Endodermal cell (in vitro differentiated cells): ENCODE data around the gene ATP1A1. TPM values are rescaled to one million over a fixed set of nuclear protein-coding genes. Genes with fewer than 3 reads are reported as not detected.
A peak's percentile ranks its signal among the peaks of the same experiment; 100 is the strongest.

Source experiments
- DNase-seq: peaks from one replicate; pipeline ENCODE4 v3.0.0-alpha.2; 2017
- H3K27ac ChIP-seq: 2 replicates; pipeline ENCODE4 v1.5.1; 2013; ENCODE audit warnings: mild to moderate bottlenecking, low read depth, low read length, moderate library complexity
- H3K27me3 ChIP-seq: 2 replicates; pipeline ENCODE4 v1.6.1; 2013; ENCODE audit warnings: mild to moderate bottlenecking, low read length, moderate library complexity; ENCODE audit not compliant: insufficient read depth, control insufficient read depth, poor library complexity, severe bottlenecking
- H3K36me3 ChIP-seq: 2 replicates; pipeline ENCODE4 v1.7.0; 2013; ENCODE audit warnings: mild to moderate bottlenecking, low read length, moderate library complexity; ENCODE audit not compliant: control insufficient read depth, insufficient read depth
- H3K4me1 ChIP-seq: one replicate; pipeline ENCODE4 v1.7.0; 2013; ENCODE audit warnings: low read length; ENCODE audit not compliant: control insufficient read depth, insufficient read depth
- H3K4me3 ChIP-seq: 2 replicates; pipeline ENCODE4 v1.5.1; 2013; ENCODE audit warnings: mild to moderate bottlenecking, low read length, moderate library complexity
- H3K9ac ChIP-seq: 2 replicates; pipeline ENCODE4 v1.6.1; 2013; ENCODE audit warnings: mild to moderate bottlenecking, low read length, moderate library complexity; ENCODE audit not compliant: poor library complexity, severe bottlenecking; ENCODE audit errors: extremely low read depth
- H3K9me3 ChIP-seq: 2 replicates; pipeline ENCODE4 v1.6.1; 2013; ENCODE audit warnings: mild to moderate bottlenecking, low read length, moderate library complexity; ENCODE audit not compliant: control insufficient read depth
- H3K27ac Mint-ChIP-seq: 2 replicates; pipeline ENCODE4 v1.8.0; 2020; ENCODE audit warnings: mixed read lengths
- H3K27me3 Mint-ChIP-seq: 2 replicates; pipeline ENCODE4 v1.8.0; 2021; ENCODE audit warnings: mild to moderate bottlenecking, mixed read lengths; ENCODE audit not compliant: insufficient read depth
- H3K36me3 Mint-ChIP-seq: 2 replicates; pipeline ENCODE4 v1.8.0; 2020; ENCODE audit warnings: low read depth, mixed read lengths
- H3K4me1 Mint-ChIP-seq: 2 replicates; pipeline ENCODE4 v1.8.0; 2020; ENCODE audit warnings: mixed read lengths
- H3K4me3 Mint-ChIP-seq: 2 replicates; pipeline ENCODE4 v1.8.0; 2020; ENCODE audit warnings: mild to moderate bottlenecking, moderate library complexity, mixed read lengths
- H3K9me3 Mint-ChIP-seq: 2 replicates; pipeline ENCODE4 v1.8.0; 2020; ENCODE audit warnings: mild to moderate bottlenecking, mixed read lengths
- CTCF ChIP-seq: fragments of 200-600 bp; sonication (generic); conservative IDR thresholded peaks from 2 replicates; pipeline ENCODE4 v1.5.0; 2021; ENCODE audit warnings: antibody characterized with exemption, mild to moderate bottlenecking
- WGBS, 2 experiments: methylation state at CpG; one replicate each; pipeline versions ENCODE4 v1.1.5 to v1.1.7; 2013; ENCODE audit warnings: missing lambda C conversion rate in 2 of 2, mixed read lengths in 1 of 2; ENCODE audit not compliant: insufficient coverage in 1 of 2, insufficient read length in 1 of 2; 5-methylcytosine and 5-hydroxymethylcytosine counted together
- total RNA-seq, 2 donors: library from RNA; stranded (reverse); fragmentation: NEBNext Ultra II Directional in 1 of 2; extraction: Animal tissue kit (Norgen Biotek cat#: 25700) in 1 of 2; gene quantifications; 2 replicates in 1 of 2; 3 replicates in 1 of 2; pipeline ENCODE4 v1.2.1, GENCODE V29; 2021

Gene ATP1A1
- total RNA-seq, 2 donors from 2014 or later: 359 to 398 TPM

- no peaks in the 10 kb centered on the region for H3K4me1 Mint-ChIP-seq
- 67 to 93% methylated on average over 1 to 2 of the region's 2 CpGs for WGBS, 2 experiments
- H3K27ac ChIP-seq: no peak overlapping the region
- H3K27me3 Mint-ChIP-seq: peaks cover 31% of the 10 kb centered on the region
- no peaks in the 10 kb centered on the region for H3K4me1 ChIP-seq
- DNase-seq: no peak
- H3K9me3 ChIP-seq: no peaks in the 10 kb centered on the region
- H3K27me3 ChIP-seq: peaks cover 12% of the 10 kb centered on the region
- no peak overlapping the region for H3K4me3 Mint-ChIP-seq
- no peak overlapping the region for H3K27ac Mint-ChIP-seq
- no peaks in the 10 kb centered on the region for H3K36me3 Mint-ChIP-seq
- peaks cover 2% of the 10 kb centered on the region for H3K9me3 Mint-ChIP-seq
- no peak overlapping the region for H3K9ac ChIP-seq
- no peak overlapping the region for H3K4me3 ChIP-seq
- TF ChIP-seq CTCF: no peak
- no peaks in the 10 kb centered on the region for H3K36me3 ChIP-seq
Observed at GRCh38 chr1:116368241-116368640, 4.8 kb upstream of the ATP1A1 start.

- no peak for DNase-seq
- H3K4me1 Mint-ChIP-seq: peaks cover 10% of the 10 kb centered on the region
- no peak overlapping the region for H3K4me3 ChIP-seq
- H3K9me3 Mint-ChIP-seq: peaks cover 2% of the 10 kb centered on the region
- H3K9ac ChIP-seq: no peak overlapping the region
- no peaks in the 10 kb centered on the region for H3K36me3 ChIP-seq
- no peak overlapping the region for H3K4me3 Mint-ChIP-seq
- no peak for TF ChIP-seq CTCF
- 90 to 92% methylated on average over 2 of the region's 2 CpGs for WGBS, 2 experiments
- no peaks in the 10 kb centered on the region for H3K4me1 ChIP-seq
- peaks cover 29% of the 10 kb centered on the region for H3K27me3 Mint-ChIP-seq
- H3K36me3 Mint-ChIP-seq: no peaks in the 10 kb centered on the region
- no peak overlapping the region for H3K27ac Mint-ChIP-seq
- no peak overlapping the region for H3K27ac ChIP-seq
- H3K27me3 ChIP-seq: peaks cover 12% of the 10 kb centered on the region
- H3K9me3 ChIP-seq: no peaks in the 10 kb centered on the region
Observed at GRCh38 chr1:116370181-116370580, 2.9 kb upstream of the ATP1A1 start.

- peaks cover 2% of the 10 kb centered on the region for H3K9me3 Mint-ChIP-seq
- no peak overlapping the region for H3K27ac Mint-ChIP-seq
Observed at GRCh38 chr1:116371752-116372151, 1.3 kb upstream of the ATP1A1 start.

More at GRCh38 chr1:116371752-116372151, 1.3 kb upstream of the ATP1A1 start:
- peak overlapping the region; percentile 92 for H3K4me3 Mint-ChIP-seq
- TF ChIP-seq CTCF: no peak
- H3K4me1 Mint-ChIP-seq: peaks cover 26% of the 10 kb centered on the region
- Histone ChIP-seq H3K4me3 (no peak overlapping the region), H3K9ac (no peak overlapping the region), H3K4me1 (peaks cover 3% of the 10 kb centered on the region), H3K27me3 (peaks cover 12% of the 10 kb centered on the region), H3K36me3 (no peaks in the 10 kb centered on the region), H3K9me3 (no peaks in the 10 kb centered on the region), H3K27ac (no peak overlapping the region)
- DNase-seq: no peak
- no peaks in the 10 kb centered on the region for H3K36me3 Mint-ChIP-seq
- 80 to 100% methylated on average over 1 of the region's 1 CpG for WGBS, 2 experiments
- H3K27me3 Mint-ChIP-seq: peaks cover 29% of the 10 kb centered on the region
